GM12864 (cell line): ENCODE data around the gene PCSK7.

Source experiments
- DNase-seq: peaks from one replicate; pipeline ENCODE4 v3.0.0-alpha.2; 2011; ENCODE audit warnings: low read depth
- H3K4me3 ChIP-seq: 2 replicates; pipeline ENCODE4 v1.5.1; 2011; ENCODE audit warnings: mild to moderate bottlenecking, low read depth, low read length, control low read depth
- TF ChIP-seq, protein P1 (sequence below): IDR thresholded peaks from 2 replicates; pipeline ENCODE4 v1.5.1; 2011; ENCODE audit warnings: low read depth, mild to moderate bottlenecking, moderate library complexity, low read length, control low read depth, inconsistent platforms; ENCODE audit errors: missing control alignments

PCSK7 gene

GRCh38 chr11:117182551-117182935 is 49.3 kb downstream of the PCSK7 start:
- TF ChIP-seq, protein P1, sequence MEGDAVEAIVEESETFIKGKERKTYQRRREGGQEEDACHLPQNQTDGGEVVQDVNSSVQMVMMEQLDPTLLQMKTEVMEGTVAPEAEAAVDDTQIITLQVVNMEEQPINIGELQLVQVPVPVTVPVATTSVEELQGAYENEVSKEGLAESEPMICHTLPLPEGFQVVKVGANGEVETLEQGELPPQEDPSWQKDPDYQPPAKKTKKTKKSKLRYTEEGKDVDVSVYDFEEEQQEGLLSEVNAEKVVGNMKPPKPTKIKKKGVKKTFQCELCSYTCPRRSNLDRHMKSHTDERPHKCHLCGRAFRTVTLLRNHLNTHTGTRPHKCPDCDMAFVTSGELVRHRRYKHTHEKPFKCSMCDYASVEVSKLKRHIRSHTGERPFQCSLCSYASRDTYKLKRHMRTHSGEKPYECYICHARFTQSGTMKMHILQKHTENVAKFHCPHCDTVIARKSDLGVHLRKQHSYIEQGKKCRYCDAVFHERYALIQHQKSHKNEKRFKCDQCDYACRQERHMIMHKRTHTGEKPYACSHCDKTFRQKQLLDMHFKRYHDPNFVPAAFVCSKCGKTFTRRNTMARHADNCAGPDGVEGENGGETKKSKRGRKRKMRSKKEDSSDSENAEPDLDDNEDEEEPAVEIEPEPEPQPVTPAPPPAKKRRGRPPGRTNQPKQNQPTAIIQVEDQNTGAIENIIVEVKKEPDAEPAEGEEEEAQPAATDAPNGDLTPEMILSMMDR = no peak
- DNase-seq = no peak
- no peak overlapping the region for H3K4me3 ChIP-seq

- H3K4me3 ChIP-seq = no peak overlapping the region
- no peak for DNase-seq
- TF ChIP-seq, protein P1 = no peak
These were observed 50.0 kb downstream of the PCSK7 start for GRCh38 chr11:117181586-117182550.

- TF ChIP-seq, protein P1 = peak; percentile 92
- DNase-seq = peak; percentile 62
- H3K4me3 ChIP-seq = no peak overlapping the region
These were observed 51.0 kb downstream of the PCSK7 start for GRCh38 chr11:117180661-117181585.

- peak overlapping the region; percentile 82 for H3K4me3 ChIP-seq
- no peak for DNase-seq
- TF ChIP-seq, protein P1 = no peak
These were observed 51.9 kb downstream of the PCSK7 start for GRCh38 chr11:117180020-117180419.

DNA sequence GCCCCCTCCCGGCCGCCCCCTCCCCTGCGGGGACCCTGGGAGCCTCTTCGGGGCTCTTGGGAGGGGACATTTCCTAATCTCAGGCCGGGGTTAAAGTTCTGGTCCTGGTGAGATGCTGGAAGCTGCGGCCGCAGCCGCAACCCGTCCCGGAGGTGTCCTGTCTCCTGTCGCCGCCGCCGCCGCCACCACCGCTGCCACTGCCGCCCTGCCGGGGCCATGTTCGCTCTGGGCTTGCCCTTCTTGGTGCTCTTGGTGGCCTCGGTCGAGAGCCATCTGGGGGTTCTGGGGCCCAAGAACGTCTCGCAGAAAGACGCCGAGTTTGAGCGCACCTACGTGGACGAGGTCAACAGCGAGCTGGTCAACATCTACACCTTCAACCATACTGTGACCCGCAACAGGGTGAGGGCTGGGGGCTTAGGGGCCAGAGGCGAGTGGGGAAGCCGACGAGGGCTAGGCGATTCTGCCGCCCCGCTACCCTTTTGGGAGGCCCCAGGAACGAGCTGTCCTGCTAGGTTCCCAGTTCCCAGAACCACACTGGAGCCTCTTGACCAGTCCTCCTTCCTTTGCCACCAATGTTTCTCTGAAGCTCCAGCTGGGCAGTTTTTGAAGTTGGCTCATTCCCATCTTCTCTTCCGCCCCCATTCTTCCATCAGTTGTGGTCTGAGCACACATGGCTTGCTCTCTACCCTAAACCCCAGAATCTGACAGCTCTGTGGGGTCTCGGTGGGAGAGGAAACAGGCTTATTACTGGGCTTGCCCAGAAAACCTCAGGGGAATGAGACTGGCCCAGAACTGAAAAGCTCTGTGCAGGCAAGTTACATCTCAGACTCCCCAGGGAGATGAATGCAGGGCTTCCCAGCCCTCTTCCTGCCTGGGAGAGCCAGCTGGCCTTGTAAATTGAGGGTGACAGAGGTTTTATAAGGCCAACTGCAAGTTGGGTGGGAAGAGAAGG is 52.5 kb downstream of the PCSK7 start:
- TF ChIP-seq, protein P1 = no peak
- H3K4me3 ChIP-seq = peak overlapping the region; percentile 82
- DNase-seq = no peak

- DNase-seq = peak; percentile 61
- peak within 1 kb of the TSS; percentile 82 for H3K4me3 ChIP-seq
- TF ChIP-seq, protein P1 = no peak
These were observed 53.5 kb downstream of the PCSK7 start, which contains the start of gene SIDT2 for GRCh38 chr11:117178210-117179034. SIDT2 (plus strand) TSS chr11:117178743; CDS start chr11:117179264, 521 bp downstream.
